Myometrial cell (primary cell): ENCODE data around the gene MBTD1. TPM values are rescaled to one million over a fixed set of nuclear protein-coding genes. Genes with fewer than 3 reads are reported as not detected.

Experiments
- total RNA-seq: library from RNA; depleted of rRNA; stranded (reverse); fragments of >200 nt; gene quantifications from 2 replicates; pipeline ENCODE4 v1.2.3, GENCODE V29; 2015

Gene MBTD1
- total RNA-seq, result 2.7 and 4.6 TPM in 2 replicates

GRCh38 chr17:51259564-51260236 is at the start of gene MBTD1:
TSS of gene MBTD1 (minus strand) at chr17:51260049. CDS start at chr17:51225161, 34,888 bp downstream.

GRCh38 chr17:51260237-51261023 is 581 bp upstream of the MBTD1 start, which contains the start of gene UTP18:
TSS of gene UTP18 (plus strand) at chr17:51260546. CDS start at chr17:51260585, 39 bp downstream.

GRCh38 chr17:51166198-51166986 is 93.5 kb downstream of the MBTD1 start, which contains the start of gene NME2:
TSS of gene NME2 (plus strand) at chr17:51166411. CDS start at chr17:51166831, 420 bp downstream.

GRCh38 chr17:51153210-51154072 is 106.4 kb downstream of the MBTD1 start, which contains the start of gene NME1:
TSS of gene NME1 (plus strand) at chr17:51153559. CDS start at chr17:51155655, 2,096 bp downstream.

Other genes starting within 250 kb of the MBTD1 start
- gene SPAG9, start 139.2 kb downstream of the MBTD1 start, total RNA-seq, result 33.4 and 53.2 TPM in 2 replicates
- 304 and 340 TPM in 2 replicates for gene NME1, start 106.5 kb downstream of the MBTD1 start, total RNA-seq
- gene NME2, start 93.6 kb downstream of the MBTD1 start, total RNA-seq, result 885 and 994 TPM in 2 replicates
- 29.1 and 46.1 TPM in 2 replicates for gene UTP18, start 497 bp upstream of the MBTD1 start, total RNA-seq